Measurements from ENCODE around the gene VAV1. TPM values are rescaled to one million over a fixed set of nuclear protein-coding genes. Genes with fewer than 3 reads are reported as not detected.

VAV1 gene
- total RNA-seq, 2 experiments from 2014 or later: 123 to 132 TPM

GRCh38 chr19:6807291-6807690 lies 34.8 kb downstream of the VAV1 start:
- Mint-ChIP-seq H3K27ac (no peak overlapping the region), H3K9me3 (peaks cover 12% of the 10 kb centered on the region), H3K4me3 (no peak overlapping the region), H3K36me3 (ENCODE audit: low read depth) (peaks cover 53% of the 10 kb centered on the region), H3K27me3 (no peaks in the 10 kb centered on the region), H3K4me1 (peaks cover 49% of the 10 kb centered on the region)
- ChIA-PET POLR2A (interaction anchor here (1.4 kb wide), 1 partner anchor 35 kb away, joined by 3 read pairs; the partner anchor contains the start of gene VAV1), CTCF (interaction anchor here (0.6 kb wide), 1 partner anchor 99 kb away, joined by 3 read pairs; no protein-coding TSS in a partner anchor)
- DNase-seq: no peak

GRCh38 chr19:6808494-6808893 lies 36.0 kb downstream of the VAV1 start:
- H3K36me3 Mint-ChIP-seq (ENCODE audit: low read depth): peaks cover 57% of the 10 kb centered on the region
- H3K27me3 Mint-ChIP-seq: no peaks in the 10 kb centered on the region
- ChIA-PET CTCF (interaction anchor here (0.7 to 1.0 kb wide), 3 partner anchors 8 to 922 kb away, joined by 3 read pairs; no protein-coding TSS in a partner anchor), POLR2A (interaction anchor here (1.4 kb wide), 1 partner anchor 36 kb away, joined by 3 read pairs; the partner anchor contains the start of gene VAV1)
- DNase-seq: no peak
- no peak overlapping the region for H3K4me3 Mint-ChIP-seq
- H3K9me3 Mint-ChIP-seq: peaks cover 16% of the 10 kb centered on the region
- peaks cover 50% of the 10 kb centered on the region for H3K4me1 Mint-ChIP-seq
- H3K27ac Mint-ChIP-seq: no peak overlapping the region

GRCh38 chr19:6809262-6809661 lies 36.8 kb downstream of the VAV1 start:
- CTCF ChIA-PET: interaction anchor here (0.6 to 0.8 kb wide), 2 partner anchors 9 to 75 kb away, joined by 3 read pairs; no protein-coding TSS in a partner anchor
- POLR2A ChIA-PET: no interaction called here
- Mint-ChIP-seq H3K27me3 (no peaks in the 10 kb centered on the region), H3K36me3 (ENCODE audit: low read depth) (peaks cover 55% of the 10 kb centered on the region), H3K27ac (no peak overlapping the region), H3K4me1 (peaks cover 51% of the 10 kb centered on the region), H3K4me3 (no peak overlapping the region), H3K9me3 (peaks cover 16% of the 10 kb centered on the region)
- DNase-seq: no peak

- Mint-ChIP-seq H3K27me3 (no peaks in the 10 kb centered on the region), H3K4me1 (peaks cover 65% of the 10 kb centered on the region), H3K9me3 (peaks cover 15% of the 10 kb centered on the region), H3K27ac (peak overlapping the region; percentile 22), H3K4me3 (no peak overlapping the region), H3K36me3 (ENCODE audit: low read depth) (peaks cover 66% of the 10 kb centered on the region)
- POLR2A ChIA-PET: no interaction called here
- CTCF ChIA-PET: no interaction called here
- no peak for DNase-seq
Observed at GRCh38 chr19:6811378-6811777, 38.9 kb downstream of the VAV1 start.

- POLR2A ChIA-PET: no interaction called here
- peaks cover 63% of the 10 kb centered on the region for H3K36me3 Mint-ChIP-seq (ENCODE audit: low read depth)
- H3K27ac Mint-ChIP-seq: no peak overlapping the region
- no peak for DNase-seq
- CTCF ChIA-PET: no interaction called here
- H3K4me1 Mint-ChIP-seq: peaks cover 63% of the 10 kb centered on the region
- peaks cover 13% of the 10 kb centered on the region for H3K9me3 Mint-ChIP-seq
- H3K4me3 Mint-ChIP-seq: no peak overlapping the region
- H3K27me3 Mint-ChIP-seq: no peaks in the 10 kb centered on the region
Observed at GRCh38 chr19:6811906-6812305, 39.4 kb downstream of the VAV1 start.

GRCh38 chr19:6812612-6813011 lies 40.1 kb downstream of the VAV1 start:
- POLR2A ChIA-PET: no interaction called here
- Mint-ChIP-seq H3K4me1 (peaks cover 64% of the 10 kb centered on the region), H3K4me3 (no peak overlapping the region), H3K27me3 (no peaks in the 10 kb centered on the region), H3K9me3 (peaks cover 13% of the 10 kb centered on the region), H3K27ac (no peak overlapping the region), H3K36me3 (ENCODE audit: low read depth) (peaks cover 62% of the 10 kb centered on the region)
- DNase-seq: no peak
- CTCF ChIA-PET: interaction anchor here (1.0 to 2.5 kb wide), 5 partner anchors 9 to 51 kb away, joined by 3 to 7 read pairs (median 6); partner anchors contain the start of gene VAV1

- Mint-ChIP-seq H3K9me3 (peaks cover 14% of the 10 kb centered on the region), H3K4me3 (no peak overlapping the region), H3K4me1 (peaks cover 64% of the 10 kb centered on the region), H3K27ac (peak overlapping the region; percentile 70), H3K27me3 (no peaks in the 10 kb centered on the region), H3K36me3 (ENCODE audit: low read depth) (peaks cover 61% of the 10 kb centered on the region)
- ChIA-PET POLR2A (interaction anchor here (1.0 kb wide), 1 partner anchor 40 kb away, joined by 3 read pairs; no protein-coding TSS in a partner anchor), CTCF (interaction anchor here (0.8 to 2.5 kb wide), 6 partner anchors 10 to 50 kb away, joined by 3 to 7 read pairs (median 4); partner anchors contain the start of gene VAV1)
- no peak for DNase-seq
Observed at GRCh38 chr19:6813659-6814058, 41.2 kb downstream of the VAV1 start.

GRCh38 chr19:6817179-6817578 lies 44.7 kb downstream of the VAV1 start:
- no peak for DNase-seq
- Mint-ChIP-seq H3K9me3 (peaks cover 11% of the 10 kb centered on the region), H3K36me3 (ENCODE audit: low read depth) (peaks cover 65% of the 10 kb centered on the region), H3K27me3 (no peaks in the 10 kb centered on the region), H3K27ac (no peak overlapping the region), H3K4me3 (no peak overlapping the region), H3K4me1 (peaks cover 44% of the 10 kb centered on the region)
- POLR2A ChIA-PET: no interaction called here
- CTCF ChIA-PET: no interaction called here

- no peak for DNase-seq
- Mint-ChIP-seq H3K4me1 (peaks cover 34% of the 10 kb centered on the region), H3K27ac (no peak overlapping the region), H3K4me3 (no peak overlapping the region), H3K36me3 (ENCODE audit: low read depth) (peaks cover 57% of the 10 kb centered on the region), H3K27me3 (no peaks in the 10 kb centered on the region), H3K9me3 (peaks cover 7% of the 10 kb centered on the region)
- POLR2A ChIA-PET: no interaction called here
- CTCF ChIA-PET: interaction anchor here (1.4 kb wide), 1 partner anchor 15 kb away, joined by 6 read pairs; no protein-coding TSS in a partner anchor
Observed at GRCh38 chr19:6818246-6818645, 45.7 kb downstream of the VAV1 start.

GRCh38 chr19:6819323-6819722 lies 46.8 kb downstream of the VAV1 start:
- H3K27me3 Mint-ChIP-seq: no peaks in the 10 kb centered on the region
- H3K4me1 Mint-ChIP-seq: peaks cover 24% of the 10 kb centered on the region
- H3K27ac Mint-ChIP-seq: no peak overlapping the region
- ChIA-PET POLR2A (no interaction called here), CTCF (interaction anchor here (1.4 kb wide), 1 partner anchor 16 kb away, joined by 6 read pairs; no protein-coding TSS in a partner anchor)
- no peak for DNase-seq
- H3K4me3 Mint-ChIP-seq: no peak overlapping the region
- H3K9me3 Mint-ChIP-seq: peaks cover 7% of the 10 kb centered on the region
- peaks cover 62% of the 10 kb centered on the region for H3K36me3 Mint-ChIP-seq (ENCODE audit: low read depth)

GRCh38 chr19:6820237-6820636 lies 47.7 kb downstream of the VAV1 start:
- CTCF ChIA-PET: no interaction called here
- Mint-ChIP-seq H3K27ac (no peak overlapping the region), H3K36me3 (ENCODE audit: low read depth) (peaks cover 66% of the 10 kb centered on the region), H3K9me3 (peaks cover 7% of the 10 kb centered on the region), H3K27me3 (no peaks in the 10 kb centered on the region), H3K4me3 (no peak overlapping the region), H3K4me1 (peaks cover 16% of the 10 kb centered on the region)
- no peak for DNase-seq
- POLR2A ChIA-PET: no interaction called here

- DNase-seq: no peak
- Mint-ChIP-seq H3K36me3 (ENCODE audit: low read depth) (peaks cover 65% of the 10 kb centered on the region), H3K27me3 (no peaks in the 10 kb centered on the region), H3K9me3 (peaks cover 7% of the 10 kb centered on the region), H3K27ac (no peak overlapping the region), H3K4me1 (peaks cover 7% of the 10 kb centered on the region), H3K4me3 (no peak overlapping the region)
- ChIA-PET POLR2A (no interaction called here), CTCF (no interaction called here)
Observed at GRCh38 chr19:6821639-6822310, 49.3 kb downstream of the VAV1 start.

GRCh38 chr19:6822311-6822670 lies 49.8 kb downstream of the VAV1 start:
- H3K27ac Mint-ChIP-seq: no peak overlapping the region
- H3K4me1 Mint-ChIP-seq: peaks cover 5% of the 10 kb centered on the region
- CTCF ChIA-PET: interaction anchor here (0.6 kb wide), 1 partner anchor 370 kb away, joined by 3 read pairs; no protein-coding TSS in a partner anchor
- no peaks in the 10 kb centered on the region for H3K27me3 Mint-ChIP-seq
- no peak for DNase-seq
- peaks cover 7% of the 10 kb centered on the region for H3K9me3 Mint-ChIP-seq
- POLR2A ChIA-PET: no interaction called here
- no peak overlapping the region for H3K4me3 Mint-ChIP-seq
- H3K36me3 Mint-ChIP-seq (ENCODE audit: low read depth): peaks cover 68% of the 10 kb centered on the region
